ENCODE data around the gene LRP8. TPM values are rescaled to one million over a fixed set of nuclear protein-coding genes. Genes with fewer than 3 reads are reported as not detected.

Gene LRP8
- total and polyA plus RNA-seq, 4 donors, result 2.6 to 20.0 (median 9.6) TPM

GRCh38 chr1:53352561-53352960 lies 24.7 kb upstream of the LRP8 start:
- ATAC-seq (ENCODE audit: insufficient read depth, low FRiP score), result no peak
- Histone ChIP-seq H3K27ac (ENCODE audit: low read depth in 1 of 2, low read length in 1 of 2) (no peak overlapping the region), H3K36me3 (ENCODE audit: control insufficient read depth in 4 of 4, insufficient read depth in 4 of 4, low read length in 4 of 4) (no peaks in the 10 kb centered on the region), H3K4me1 (ENCODE audit: control insufficient read depth in 5 of 5, insufficient read depth in 5 of 5, low read length in 5 of 5) (no peaks in the 10 kb centered on the region), H3K27me3 (ENCODE audit: control insufficient read depth in 3 of 3, insufficient read depth in 3 of 3, low read length in 2 of 3) (no peaks in the 10 kb centered on the region), H3K4me3 (no peak overlapping the region), H3K9ac (ENCODE audit: insufficient read depth in 1 of 2, low read length in 2 of 2) (no peak overlapping the region), H3K9me3 (ENCODE audit: control insufficient read depth in 4 of 4, insufficient read depth in 3 of 4, low read length in 3 of 4) (peaks cover 0 to 2% (median 1%) of the 10 kb centered on the region in 4 donors)
- WGBS, 2 donors, result 83 to 92% methylated on average over 1 of the region's 1 CpG
- TF ChIP-seq CTCF (IDR thresholded peaks at IDR 0.05; ENCODE audit: control extremely low read depth, extremely low read depth), result no peak
- DNase-seq, result no peak

GRCh38 chr1:53350853-53351767 lies 23.2 kb upstream of the LRP8 start:
- Histone ChIP-seq H3K9me3 (ENCODE audit: control insufficient read depth in 4 of 4, insufficient read depth in 3 of 4, low read length in 3 of 4) (peaks cover 0 to 2% (median 0%) of the 10 kb centered on the region in 4 donors), H3K27me3 (ENCODE audit: control insufficient read depth in 3 of 3, insufficient read depth in 3 of 3, low read length in 2 of 3) (no peaks in the 10 kb centered on the region), H3K4me1 (ENCODE audit: control insufficient read depth in 5 of 5, insufficient read depth in 5 of 5, low read length in 5 of 5) (no peaks in the 10 kb centered on the region), H3K9ac (ENCODE audit: insufficient read depth in 1 of 2, low read length in 2 of 2) (peak overlapping the region in 1 of 2 donors; percentile 11), H3K4me3 (no peak overlapping the region), H3K36me3 (ENCODE audit: control insufficient read depth in 4 of 4, insufficient read depth in 4 of 4, low read length in 4 of 4) (no peaks in the 10 kb centered on the region), H3K27ac (ENCODE audit: low read depth in 1 of 2, low read length in 1 of 2) (no peak overlapping the region)
- DNase-seq (no peak), ATAC-seq (ENCODE audit: insufficient read depth, low FRiP score) (no peak)
- no peak for TF ChIP-seq CTCF (IDR thresholded peaks at IDR 0.05; ENCODE audit: control extremely low read depth, extremely low read depth)
- 88 to 93% methylated on average over 8 of the region's 8 CpGs for WGBS, 2 donors

- 93 to 97% methylated on average over 7 of the region's 7 CpGs for WGBS, 2 donors
- Histone ChIP-seq H3K4me3 (no peak overlapping the region), H3K4me1 (ENCODE audit: control insufficient read depth in 5 of 5, insufficient read depth in 5 of 5, low read length in 5 of 5) (no peaks in the 10 kb centered on the region), H3K9ac (ENCODE audit: insufficient read depth in 1 of 2, low read length in 2 of 2) (no peak overlapping the region), H3K9me3 (ENCODE audit: control insufficient read depth in 4 of 4, insufficient read depth in 3 of 4, low read length in 3 of 4) (peaks cover 0 to 3% (median 0%) of the 10 kb centered on the region in 4 donors), H3K36me3 (ENCODE audit: control insufficient read depth in 4 of 4, insufficient read depth in 4 of 4, low read length in 4 of 4) (no peaks in the 10 kb centered on the region), H3K27me3 (ENCODE audit: control insufficient read depth in 3 of 3, insufficient read depth in 3 of 3, low read length in 2 of 3) (no peaks in the 10 kb centered on the region), H3K27ac (ENCODE audit: low read depth in 1 of 2, low read length in 1 of 2) (no peak overlapping the region)
- DNase-seq (no peak), ATAC-seq (ENCODE audit: insufficient read depth, low FRiP score) (no peak)
- TF ChIP-seq CTCF (IDR thresholded peaks at IDR 0.05; ENCODE audit: control extremely low read depth, extremely low read depth), result no peak
Measured at GRCh38 chr1:53349968-53350852, 22.3 kb upstream of the LRP8 start.
